Activated CD8-positive, alpha-beta memory T cell treated with anti-CD3 and anti-CD28 coated beads for 1 hour (primary cell): ENCODE measurements around the gene DSP.

ENCODE experiments used
- DNase-seq, 2 donors: peaks; one replicate each; pipeline ENCODE4 v3.0.0-alpha.2; 2020; ENCODE audit warnings: low read depth in 1 of 2; ENCODE audit errors: extremely low read depth in 1 of 2

Gene DSP

GRCh38 chr6:7559196-7559595 lies 17.7 kb downstream of the DSP start:
- DNase-seq, result no peak

- no peak for DNase-seq
Observed at GRCh38 chr6:7559651-7560385, 18.3 kb downstream of the DSP start.

DNA sequence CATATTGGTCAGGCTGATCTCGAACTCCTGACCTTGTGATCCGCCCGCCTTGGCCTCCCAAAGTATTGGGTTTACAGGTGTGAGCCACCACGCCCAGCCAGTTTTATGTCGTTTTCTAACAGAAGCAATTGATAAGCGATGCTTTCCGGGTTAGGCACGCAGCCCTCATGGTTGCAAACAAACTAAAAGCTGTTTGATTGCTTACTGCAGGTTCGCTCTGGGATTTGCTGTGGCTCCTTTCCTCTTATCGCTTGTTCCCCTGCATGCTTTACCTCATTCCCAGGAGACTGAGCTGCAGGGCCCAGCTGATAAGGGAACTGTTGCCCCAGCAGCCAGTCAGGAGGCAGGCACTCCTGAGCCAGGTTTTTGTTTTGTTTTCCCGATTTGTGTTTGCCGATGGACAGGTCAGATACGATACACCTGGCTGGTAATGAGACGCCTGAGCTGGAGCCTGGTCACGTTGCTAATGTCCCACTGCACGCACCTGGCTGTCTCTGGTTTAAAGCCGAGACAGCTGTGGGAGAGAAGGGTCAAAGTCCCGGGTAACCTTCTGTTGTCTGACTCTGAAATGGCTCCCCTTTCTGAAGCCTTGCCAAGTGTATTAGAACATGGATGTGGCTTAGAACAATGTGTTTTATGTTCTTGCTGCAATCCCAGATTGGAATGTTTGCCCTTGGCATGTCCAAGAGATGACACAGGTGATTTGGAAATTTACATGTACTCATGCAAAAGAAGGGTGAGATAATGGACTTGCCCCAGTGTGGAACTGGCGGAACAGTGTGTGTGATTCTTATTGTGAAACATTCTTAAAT lies 19.9 kb downstream of the DSP start:
- no peak for DNase-seq

DNA sequence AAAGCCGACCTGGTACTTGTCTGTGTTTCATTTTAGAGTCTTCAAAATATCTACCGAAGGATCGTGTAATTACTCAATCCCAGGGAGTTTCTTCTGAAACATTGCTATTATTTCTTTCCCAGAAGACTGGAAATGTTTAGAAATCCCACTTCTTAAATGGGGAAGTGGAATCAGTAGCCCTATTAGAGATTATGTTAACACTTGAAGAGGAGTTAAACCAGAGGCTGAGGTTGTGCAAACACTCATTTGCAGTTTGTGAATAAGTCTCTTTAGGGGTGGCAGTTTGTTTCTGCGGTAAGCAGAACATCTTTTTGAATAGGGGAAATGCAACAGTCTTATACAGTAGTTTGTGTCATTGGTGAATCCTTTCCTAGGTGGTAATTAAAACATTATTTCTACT lies 21.3 kb downstream of the DSP start:
- no peak for DNase-seq

GRCh38 chr6:7566107-7566506 lies 24.6 kb downstream of the DSP start:
- no peak for DNase-seq

- no peak for DNase-seq
Observed at GRCh38 chr6:7566617-7567173, 25.2 kb downstream of the DSP start.

GRCh38 chr6:7568021-7568420 lies 26.6 kb downstream of the DSP start:
- DNase-seq, result no peak

- no peak for DNase-seq
Observed at GRCh38 chr6:7569082-7569481, 27.6 kb downstream of the DSP start.

- no peak for DNase-seq
Observed at GRCh38 chr6:7572213-7572943, 30.9 kb downstream of the DSP start.

DNA sequence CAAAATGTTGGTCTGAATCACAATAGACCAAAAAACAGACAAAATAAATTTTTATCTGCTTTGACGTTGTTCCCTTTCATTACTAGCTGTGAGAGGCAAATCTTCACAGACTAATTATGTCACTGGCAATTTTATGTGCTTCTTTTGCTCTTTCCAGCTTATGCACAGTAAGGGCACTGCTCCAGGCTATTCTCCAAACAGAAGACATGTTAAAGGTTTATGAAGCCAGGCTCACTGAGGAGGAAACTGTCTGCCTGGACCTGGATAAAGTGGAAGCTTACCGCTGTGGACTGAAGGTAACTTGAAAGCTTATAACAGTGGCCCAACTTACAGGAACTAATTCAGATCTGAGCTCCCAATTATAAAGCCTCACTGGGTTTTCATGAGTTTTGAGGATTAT lies 33.0 kb downstream of the DSP start:
- DNase-seq, result no peak

- no peak for DNase-seq
Observed at GRCh38 chr6:7578516-7578915, 37.0 kb downstream of the DSP start.

DNA sequence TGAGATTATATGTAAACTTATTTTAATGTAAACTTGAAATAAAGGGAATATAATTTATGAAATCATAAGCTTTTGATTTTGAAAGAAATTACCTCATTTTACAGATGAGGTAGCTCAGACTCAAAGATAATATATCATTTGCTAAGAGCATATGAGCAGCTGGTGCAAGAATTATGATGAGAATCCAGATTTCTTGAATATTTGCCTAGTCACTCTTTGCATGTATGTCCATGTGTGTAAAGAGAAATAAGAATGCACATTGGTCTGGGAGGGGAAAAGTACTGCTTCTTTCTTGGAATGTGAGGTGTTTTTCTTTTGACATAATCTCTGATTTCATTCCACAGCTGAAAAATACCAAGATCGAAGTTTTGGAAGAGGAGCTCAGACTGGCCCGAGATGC lies 37.5 kb downstream of the DSP start:
- no peak for DNase-seq

GRCh38 chr6:7579851-7580250 lies 38.4 kb downstream of the DSP start:
- DNase-seq, result no peak

- DNase-seq, result no peak
Observed at GRCh38 chr6:7580537-7580926, 39.1 kb downstream of the DSP start.

- DNase-seq, result no peak
Observed at GRCh38 chr6:7580927-7581618, 39.6 kb downstream of the DSP start.

- no peak for DNase-seq
Observed at GRCh38 chr6:7585287-7585930, 43.9 kb downstream of the DSP start.

DNA sequence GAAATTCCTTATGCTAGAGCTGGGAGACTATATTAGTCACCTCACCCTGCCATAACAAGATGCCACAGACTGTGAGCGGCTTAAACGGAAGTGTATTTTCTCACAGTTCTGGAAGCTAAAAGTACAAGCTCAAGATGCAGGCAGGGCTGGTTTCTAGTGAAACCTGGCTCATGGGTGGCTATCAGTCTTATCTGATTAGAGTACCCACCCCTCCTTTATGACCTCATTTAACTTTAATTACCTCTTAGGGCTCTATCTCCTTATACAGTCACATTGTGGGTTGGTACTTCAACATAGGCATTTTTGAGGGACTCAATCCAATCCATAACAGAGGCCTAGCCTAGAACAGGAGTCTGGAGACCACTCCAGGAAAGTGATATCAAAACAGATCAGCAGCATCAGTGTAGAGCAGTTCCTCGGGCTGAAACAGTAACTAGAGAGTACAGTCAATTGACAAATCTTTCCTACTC lies 46.2 kb downstream of the DSP start:
- DNase-seq, result no peak

DNA sequence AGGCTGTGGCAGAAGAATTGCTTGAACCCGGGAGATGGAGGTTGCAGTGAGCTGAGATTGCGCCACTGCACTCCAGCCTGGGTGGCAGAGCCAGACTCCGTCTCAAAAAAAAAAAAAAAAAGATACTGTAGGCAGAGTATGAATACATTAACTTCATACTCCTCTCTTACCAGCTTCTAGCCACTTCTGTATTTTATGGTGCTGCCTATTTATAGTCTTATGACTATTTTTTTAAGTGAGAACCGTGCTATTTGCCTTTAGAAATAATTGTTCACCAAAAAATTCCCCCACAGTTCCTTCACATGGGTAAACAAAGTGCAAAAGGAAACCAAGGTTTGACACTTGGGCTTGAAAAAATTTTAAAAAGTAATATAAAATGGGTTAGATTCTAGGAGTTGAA lies 47.0 kb downstream of the DSP start:
- DNase-seq, result no peak

- DNase-seq, result no peak
Observed at GRCh38 chr6:7589221-7589620, 47.8 kb downstream of the DSP start.
